Keratinocyte (primary cell): ENCODE measurements around the gene SEMA3A. TPM values are rescaled to one million over a fixed set of nuclear protein-coding genes. Genes with fewer than 3 reads are reported as not detected.

ENCODE experiments used
- DNase-seq: peaks from one replicate; pipeline ENCODE4 v3.0.0-alpha.2; 2011; ENCODE audit warnings: low read depth, missing footprints, low spot score
- FAIRE-seq: peaks from 2 replicates; lab custom pipeline; 2011; peaks lifted over from hg19 to GRCh38; lab: Jason Lieb, UNC
- H2AFZ ChIP-seq: 2 replicates; pipeline ENCODE4 v1.6.0; 2012; ENCODE audit warnings: low read length, control low read depth, inconsistent platforms; ENCODE audit not compliant: control insufficient read depth
- H3K27ac ChIP-seq: 2 replicates; pipeline ENCODE4 v1.5.1; 2011; ENCODE audit warnings: low read length; ENCODE audit not compliant: control insufficient read depth, insufficient read depth
- H3K27me3 ChIP-seq: 3 replicates; pipeline ENCODE4 v1.6.0; 2011; ENCODE audit warnings: low read length; ENCODE audit not compliant: control insufficient read depth, insufficient read depth; ENCODE audit errors: extremely low read depth
- H3K36me3 ChIP-seq, 2 experiments: 2 replicates in 1 of 2; 3 replicates in 1 of 2; pipeline ENCODE4 v1.5.1; 2011; ENCODE audit warnings: low read length in 2 of 2, mild to moderate bottlenecking in 1 of 2; ENCODE audit not compliant: control insufficient read depth in 2 of 2, insufficient read depth in 2 of 2; ENCODE audit errors: extremely low read depth in 1 of 2
- H3K4me1 ChIP-seq: 3 replicates; pipeline ENCODE4 v1.5.1; 2011; ENCODE audit warnings: low read length; ENCODE audit not compliant: control insufficient read depth, insufficient read depth; ENCODE audit errors: extremely low read depth
- H3K4me2 ChIP-seq: 3 replicates; pipeline ENCODE4 v1.6.0; 2011; ENCODE audit warnings: low read depth, low read length; ENCODE audit not compliant: control insufficient read depth, insufficient read depth; ENCODE audit errors: extremely low read depth
- H3K4me3 ChIP-seq, 3 experiments: fragments of 200-600 bp in 1 of 3; sonication (generic) in 1 of 3; 2 replicates in 2 of 3; 3 replicates in 1 of 3; pipeline ENCODE4 v1.5.1; 2011 to 2016; ENCODE audit warnings: low read length in 3 of 3, mild to moderate bottlenecking in 3 of 3, control low read depth in 2 of 3, inconsistent platforms in 1 of 3, low read depth in 1 of 3, mixed read lengths in 1 of 3, mixed run types in 1 of 3, moderate library complexity in 1 of 3; ENCODE audit not compliant: control insufficient read depth in 2 of 3, insufficient read depth in 2 of 3; ENCODE audit errors: extremely low read depth in 1 of 3
- H3K79me2 ChIP-seq: 2 replicates; pipeline ENCODE4 v1.6.0; 2012; ENCODE audit warnings: low read length; ENCODE audit not compliant: control insufficient read depth, insufficient read depth
- H3K9ac ChIP-seq: 3 replicates; pipeline ENCODE4 v1.6.0; 2011; ENCODE audit warnings: low read length; ENCODE audit not compliant: control insufficient read depth, insufficient read depth; ENCODE audit errors: extremely low read depth
- H3K9me1 ChIP-seq: 3 replicates; pipeline ENCODE4 v1.6.0; 2011; ENCODE audit warnings: low read length; ENCODE audit not compliant: control insufficient read depth, insufficient read depth; ENCODE audit errors: extremely low read depth
- H3K9me3 ChIP-seq: 2 replicates; pipeline ENCODE4 v1.5.1; 2012; ENCODE audit warnings: low read depth, low read length; ENCODE audit not compliant: control insufficient read depth
- H4K20me1 ChIP-seq: 3 replicates; pipeline ENCODE4 v1.6.0; 2011; ENCODE audit warnings: low read length; ENCODE audit not compliant: control insufficient read depth, insufficient read depth; ENCODE audit errors: extremely low read depth
- EZH2 ChIP-seq: IDR thresholded peaks from one replicate; pipeline ENCODE4 v1.6.1; 2012; ENCODE audit warnings: inconsistent platforms, mild to moderate bottlenecking, low read length, moderate library complexity
- dilution Hi-C: fragments of 300-500 bp; cut with MboI; formaldehyde crosslinking; loops from one replicate; pipeline ENCODE4 v1.7.0; 2020; ENCODE audit warnings: low sequenced_read_pairs; ENCODE audit not compliant: extremely low pct_ligation_motif_present
- polyA plus RNA-seq, 5 experiments: library from polyadenylated mRNA; depleted of rRNA in 3 of 5; stranded (reverse) in 3 of 5; stranded (forward) in 1 of 5; unstranded in 1 of 5; fragments of >200 nt; gene quantifications; 1 replicate in 1 of 5; 2 replicates in 3 of 5; 3 replicates in 1 of 5; pipeline versions ENCODE4 v1.2.1 to v1.2.3, GENCODE V29; 2011 to 2012; ENCODE audit warnings: missing spikeins in 2 of 5, low read depth in 1 of 5, low replicate concordance in 1 of 5
- TF ChIP-seq, protein P1 (sequence below), 3 experiments: IDR thresholded peaks in 1 of 3; conservative IDR thresholded peaks in 1 of 3; optimal IDR thresholded peaks in 1 of 3; 2 replicates in 2 of 3; 3 replicates in 1 of 3; pipeline versions ENCODE3 to v1.5.1; 2011; ENCODE audit warnings: low read length in 3 of 3, mild to moderate bottlenecking in 3 of 3, moderate library complexity in 2 of 3, control low read depth in 1 of 3, inconsistent platforms in 1 of 3; ENCODE audit not compliant: insufficient read depth in 2 of 3; ENCODE audit errors: extremely low read depth in 1 of 3

Gene SEMA3A
- polyA plus RNA-seq, 1 donor (not counting 4 experiments of a cell fraction or from before 2014, with no cell fraction given): 2.1 TPM

DNA sequence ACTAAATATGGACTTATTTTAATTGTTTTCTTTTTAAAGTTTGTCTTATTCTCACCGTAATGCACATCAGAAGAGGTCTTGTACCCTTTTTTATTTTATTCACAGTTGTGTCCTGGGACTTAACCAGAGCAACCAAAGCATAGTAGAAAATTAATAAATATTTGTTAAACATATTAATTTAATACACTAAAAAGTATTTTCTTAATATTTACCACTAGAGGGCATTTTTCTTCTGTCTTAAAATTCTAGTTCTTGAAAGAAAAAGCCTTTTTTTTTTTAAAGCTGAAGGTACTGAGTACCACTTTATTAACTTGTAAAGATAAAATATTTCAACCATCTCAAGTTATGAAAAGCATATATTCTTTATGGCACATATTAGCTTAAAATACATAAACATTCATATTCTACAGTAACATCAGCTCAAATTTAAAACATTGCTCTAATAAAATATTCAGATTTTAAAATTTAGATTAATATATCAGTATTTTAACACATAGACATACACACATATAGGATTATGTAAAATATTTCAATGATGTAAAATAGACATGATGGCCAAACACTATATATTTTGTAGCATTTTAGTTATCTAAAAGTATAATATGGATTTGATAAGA lies 260.4 kb downstream of the SEMA3A start:
- no peak overlapping the region for H2AFZ ChIP-seq
- no peak overlapping the region for H3K4me3 ChIP-seq
- FAIRE-seq (no peak), DNase-seq (no peak)
- no peaks in the 10 kb centered on the region for H3K27me3 ChIP-seq
- H3K4me1 ChIP-seq: no peaks in the 10 kb centered on the region
- dilution Hi-C loops: loop anchor here (25.0 kb wide), 1 partner anchor 1078 kb away; no protein-coding TSS in a partner anchor
- no peaks in the 10 kb centered on the region for H3K36me3 ChIP-seq
- H3K27ac ChIP-seq: no peak overlapping the region
- no peak for TF ChIP-seq EZH2
- TF ChIP-seq, protein P1, sequence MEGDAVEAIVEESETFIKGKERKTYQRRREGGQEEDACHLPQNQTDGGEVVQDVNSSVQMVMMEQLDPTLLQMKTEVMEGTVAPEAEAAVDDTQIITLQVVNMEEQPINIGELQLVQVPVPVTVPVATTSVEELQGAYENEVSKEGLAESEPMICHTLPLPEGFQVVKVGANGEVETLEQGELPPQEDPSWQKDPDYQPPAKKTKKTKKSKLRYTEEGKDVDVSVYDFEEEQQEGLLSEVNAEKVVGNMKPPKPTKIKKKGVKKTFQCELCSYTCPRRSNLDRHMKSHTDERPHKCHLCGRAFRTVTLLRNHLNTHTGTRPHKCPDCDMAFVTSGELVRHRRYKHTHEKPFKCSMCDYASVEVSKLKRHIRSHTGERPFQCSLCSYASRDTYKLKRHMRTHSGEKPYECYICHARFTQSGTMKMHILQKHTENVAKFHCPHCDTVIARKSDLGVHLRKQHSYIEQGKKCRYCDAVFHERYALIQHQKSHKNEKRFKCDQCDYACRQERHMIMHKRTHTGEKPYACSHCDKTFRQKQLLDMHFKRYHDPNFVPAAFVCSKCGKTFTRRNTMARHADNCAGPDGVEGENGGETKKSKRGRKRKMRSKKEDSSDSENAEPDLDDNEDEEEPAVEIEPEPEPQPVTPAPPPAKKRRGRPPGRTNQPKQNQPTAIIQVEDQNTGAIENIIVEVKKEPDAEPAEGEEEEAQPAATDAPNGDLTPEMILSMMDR (optimal IDR thresholded peaks at IDR 0.05 in 1 of 3, IDR thresholded peaks at IDR 0.05 in 1 of 3, conservative IDR thresholded peaks at IDR 0.05 in 1 of 3; ENCODE audit: extremely low read depth in 1 of 3, insufficient read depth in 2 of 3, low read length in 3 of 3): no peak
- H3K79me2 ChIP-seq: no peaks in the 10 kb centered on the region
- no peaks in the 10 kb centered on the region for H3K9me1 ChIP-seq
- H3K4me2 ChIP-seq: no peak overlapping the region
- H4K20me1 ChIP-seq: no peaks in the 10 kb centered on the region
- H3K9me3 ChIP-seq: no peaks in the 10 kb centered on the region
- H3K9ac ChIP-seq: no peak overlapping the region

DNA sequence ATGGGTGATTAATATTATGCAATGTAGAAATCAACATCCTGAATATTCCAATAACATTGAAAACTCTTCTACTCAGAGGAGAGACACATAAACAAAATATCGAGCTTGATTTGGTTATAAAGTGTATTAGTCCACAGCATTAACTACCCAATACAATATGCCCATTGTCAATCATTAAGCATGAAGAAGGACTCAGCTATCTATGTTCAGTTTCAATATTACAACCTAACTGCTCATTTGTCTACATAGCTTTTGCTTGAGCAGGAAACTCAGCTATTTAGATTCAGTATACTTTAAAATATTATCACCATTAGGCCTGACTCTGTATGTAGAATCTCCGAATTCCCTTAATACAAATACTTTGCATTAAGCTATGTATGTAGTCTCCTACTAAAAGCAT lies 262.6 kb downstream of the SEMA3A start:
- H3K4me1 ChIP-seq: no peaks in the 10 kb centered on the region
- H3K9ac ChIP-seq: no peak overlapping the region
- no peak overlapping the region for H3K4me2 ChIP-seq
- DNase-seq: no peak
- TF ChIP-seq, protein P1 (optimal IDR thresholded peaks at IDR 0.05 in 1 of 3, IDR thresholded peaks at IDR 0.05 in 1 of 3, conservative IDR thresholded peaks at IDR 0.05 in 1 of 3; ENCODE audit: extremely low read depth in 1 of 3, insufficient read depth in 2 of 3, low read length in 3 of 3): no peak
- TF ChIP-seq EZH2: no peak
- no peak overlapping the region for H3K4me3 ChIP-seq
- no peak overlapping the region for H3K27ac ChIP-seq
- dilution Hi-C loops: loop anchor here (25.0 kb wide), 1 partner anchor 1080 kb away; no protein-coding TSS in a partner anchor
- H3K9me1 ChIP-seq: no peaks in the 10 kb centered on the region
- H3K9me3 ChIP-seq: no peaks in the 10 kb centered on the region
- H4K20me1 ChIP-seq: no peaks in the 10 kb centered on the region
- no peaks in the 10 kb centered on the region for H3K27me3 ChIP-seq
- no peaks in the 10 kb centered on the region for H3K79me2 ChIP-seq
- no peak for FAIRE-seq
- no peak overlapping the region for H2AFZ ChIP-seq
- H3K36me3 ChIP-seq: no peaks in the 10 kb centered on the region
